ENCODE results near the gene HYAL1. TPM values are rescaled to one million over a fixed set of nuclear protein-coding genes. Genes with fewer than 3 reads are reported as not detected.
"Not testable (repeated sequence)": the region's sequence is repeated elsewhere in the genome, so short reads cannot be mapped to it uniquely, and the experiment has no call there.

HYAL1 gene
- total and polyA plus RNA-seq, 2 experiments from 2014 or later: 3.3 to 5.0 TPM

DNA sequence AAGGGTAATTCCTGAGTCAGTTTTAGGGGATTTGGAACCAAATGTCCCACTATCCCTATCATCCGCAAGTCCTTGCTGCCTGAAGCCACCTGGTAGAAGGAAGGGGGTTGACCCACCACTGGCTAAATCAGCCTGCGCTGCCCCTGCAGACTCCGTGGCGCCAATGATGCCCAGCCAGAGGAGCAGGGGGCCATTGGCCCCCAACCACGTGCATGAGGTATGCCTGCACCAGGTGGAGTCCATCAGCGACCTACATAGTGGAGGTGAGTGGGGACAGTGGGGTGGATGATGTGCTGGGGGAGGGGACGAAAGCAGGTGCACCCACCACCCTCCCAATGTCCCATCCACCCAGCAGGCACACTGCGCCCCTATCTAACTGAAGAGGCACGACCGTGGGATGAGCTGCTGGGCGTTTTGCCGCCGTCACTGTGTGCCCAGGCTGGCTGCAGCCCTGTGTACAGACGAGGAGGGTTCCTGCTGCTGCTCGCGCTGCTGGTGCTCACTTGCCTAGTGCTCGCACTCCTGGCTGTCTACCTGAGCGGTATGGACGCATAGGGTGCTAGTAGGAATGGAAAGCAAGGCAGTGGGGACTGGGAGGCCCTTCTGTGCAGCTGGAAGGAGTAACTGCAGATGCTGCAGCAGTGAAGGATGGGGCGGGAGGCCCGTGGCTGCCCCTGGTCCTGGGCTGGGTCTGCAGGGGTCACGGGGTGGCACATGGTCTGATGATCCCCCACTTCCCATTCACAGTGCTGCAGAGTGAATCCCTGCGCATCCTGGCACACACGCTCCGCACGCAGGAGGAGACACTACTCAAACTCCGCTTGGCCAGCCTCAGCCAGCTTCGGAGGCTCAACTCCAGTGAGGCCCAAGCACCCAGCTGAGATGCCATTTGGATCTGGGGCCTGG lies 16.8 kb downstream of the HYAL1 start:
- H3K27ac ChIP-seq: peak overlapping the region; percentile 85
- TF ChIP-seq, protein P1, sequence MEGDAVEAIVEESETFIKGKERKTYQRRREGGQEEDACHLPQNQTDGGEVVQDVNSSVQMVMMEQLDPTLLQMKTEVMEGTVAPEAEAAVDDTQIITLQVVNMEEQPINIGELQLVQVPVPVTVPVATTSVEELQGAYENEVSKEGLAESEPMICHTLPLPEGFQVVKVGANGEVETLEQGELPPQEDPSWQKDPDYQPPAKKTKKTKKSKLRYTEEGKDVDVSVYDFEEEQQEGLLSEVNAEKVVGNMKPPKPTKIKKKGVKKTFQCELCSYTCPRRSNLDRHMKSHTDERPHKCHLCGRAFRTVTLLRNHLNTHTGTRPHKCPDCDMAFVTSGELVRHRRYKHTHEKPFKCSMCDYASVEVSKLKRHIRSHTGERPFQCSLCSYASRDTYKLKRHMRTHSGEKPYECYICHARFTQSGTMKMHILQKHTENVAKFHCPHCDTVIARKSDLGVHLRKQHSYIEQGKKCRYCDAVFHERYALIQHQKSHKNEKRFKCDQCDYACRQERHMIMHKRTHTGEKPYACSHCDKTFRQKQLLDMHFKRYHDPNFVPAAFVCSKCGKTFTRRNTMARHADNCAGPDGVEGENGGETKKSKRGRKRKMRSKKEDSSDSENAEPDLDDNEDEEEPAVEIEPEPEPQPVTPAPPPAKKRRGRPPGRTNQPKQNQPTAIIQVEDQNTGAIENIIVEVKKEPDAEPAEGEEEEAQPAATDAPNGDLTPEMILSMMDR (IDR thresholded peaks at IDR 0.05; ENCODE audit: low read depth, low read length): no peak
- H3K27me3 ChIP-seq: no peaks in the 10 kb centered on the region
- H3K9me3 ChIP-seq (ENCODE audit: low read depth): no peaks in the 10 kb centered on the region
- H3K4me3 ChIP-seq: no peak overlapping the region
- H3K4me1 ChIP-seq (ENCODE audit: low read depth): peaks cover 3% of the 10 kb centered on the region
- DNase-seq (ENCODE audit: low read depth in 1 of 2, low spot score in 1 of 2): no peak
- no peaks in the 10 kb centered on the region for H3K36me3 ChIP-seq

DNA sequence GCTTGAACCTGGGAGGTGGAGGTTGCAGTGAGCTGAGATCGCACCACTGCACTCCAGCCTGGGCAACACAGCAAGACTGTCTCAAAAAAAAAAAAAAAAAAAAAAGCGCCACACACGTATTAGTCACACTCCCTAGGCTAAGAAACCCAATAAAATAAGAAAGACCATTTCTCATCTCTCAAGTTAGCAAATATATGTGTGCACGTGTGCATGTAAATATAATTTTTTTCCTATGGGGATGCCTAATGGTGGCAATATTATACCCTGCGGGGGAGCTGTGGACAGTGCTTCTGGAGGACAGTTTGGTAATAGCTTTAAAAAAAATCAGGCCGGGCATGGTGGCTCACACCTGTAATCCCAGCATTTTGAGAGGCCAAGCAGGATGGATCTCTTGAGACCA lies 19.3 kb downstream of the HYAL1 start:
- H3K27ac ChIP-seq; H3K27me3 ChIP-seq; H3K9me3 ChIP-seq (ENCODE audit: low read depth); DNase-seq (ENCODE audit: low read depth in 1 of 2, low spot score in 1 of 2); H3K4me1 ChIP-seq (ENCODE audit: low read depth); H3K4me3 ChIP-seq; H3K36me3 ChIP-seq: not testable (repeated sequence)

DNA sequence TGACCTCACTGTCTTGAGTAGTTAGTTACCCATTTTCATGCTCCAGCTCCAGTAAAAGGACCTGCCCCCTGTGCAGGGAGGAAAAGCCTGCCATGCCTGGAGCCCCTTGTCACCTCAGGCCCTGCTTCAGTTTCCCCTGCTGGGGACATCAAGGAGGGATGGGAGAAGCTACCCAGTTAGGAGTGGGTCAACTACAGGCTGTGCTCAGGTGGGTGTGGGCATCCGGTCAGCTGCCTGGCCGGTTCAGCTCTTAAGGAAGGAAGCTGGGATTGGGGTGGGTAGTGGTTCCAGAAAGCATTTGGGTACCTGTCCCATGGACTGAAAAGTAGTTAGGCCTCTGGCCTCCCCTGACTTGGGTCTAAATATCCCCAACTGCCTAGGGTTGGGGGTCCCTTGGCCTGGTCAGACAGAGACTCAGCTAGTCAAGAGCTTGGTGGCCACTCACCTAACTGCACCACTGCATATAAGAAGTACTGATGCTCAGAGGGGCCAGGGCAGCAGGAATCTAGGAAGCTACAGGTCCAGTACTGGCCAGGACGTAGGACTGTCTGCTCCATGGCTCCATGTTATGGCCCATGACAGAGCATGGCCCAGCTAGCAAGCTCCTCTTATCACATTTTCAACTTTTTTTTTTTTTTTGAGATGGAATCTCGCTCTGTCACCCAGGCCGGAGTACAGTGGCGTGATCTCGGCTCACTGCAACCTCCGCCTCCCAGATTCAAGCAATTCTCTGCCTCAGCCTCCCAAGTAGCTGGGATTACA lies 23.9 kb downstream of the HYAL1 start:
- Histone ChIP-seq H3K27ac (peak overlapping the region; percentile 76), H3K4me3 (no peak overlapping the region)
- TF ChIP-seq, protein P1 (IDR thresholded peaks at IDR 0.05; ENCODE audit: low read depth, low read length): no peak

DNA sequence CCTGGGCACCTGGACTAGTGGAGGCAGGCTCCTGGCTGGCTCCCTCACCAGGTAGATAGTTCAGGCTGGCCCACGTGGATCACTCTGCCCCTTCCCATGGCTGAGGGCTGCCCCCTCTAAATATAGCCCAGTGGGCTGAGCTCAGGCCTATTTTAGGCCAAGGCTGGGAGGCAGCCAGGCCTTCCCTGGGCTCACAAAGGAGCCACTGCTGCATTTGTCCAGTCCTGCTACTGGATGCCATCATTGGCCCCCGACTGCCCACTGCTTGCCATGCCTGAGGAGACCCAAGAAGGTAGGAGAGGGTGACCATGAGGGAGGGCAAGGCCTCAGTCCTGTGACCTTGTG lies 24.5 kb downstream of the HYAL1 start, which contains the start of gene LSMEM2:
Gene LSMEM2, plus strand, starts transcription at position 208 of the 345 bp plus-strand sequence. Its CDS starts 27 bp downstream, at position 235.
- Histone ChIP-seq H3K36me3 (no peaks in the 10 kb centered on the region), H3K9me3 (ENCODE audit: low read depth) (no peaks in the 10 kb centered on the region), H3K4me3 (no peak within 1 kb of the TSS), H3K27me3 (peaks cover 26% of the 10 kb centered on the region), H3K27ac (peak within 1 kb of the TSS; percentile 76), H3K4me1 (ENCODE audit: low read depth) (peaks cover 14% of the 10 kb centered on the region)
- TF ChIP-seq, protein P1 (IDR thresholded peaks at IDR 0.05; ENCODE audit: low read depth, low read length): no peak
- peak in 1 of 2 donors; percentile 61 for DNase-seq (ENCODE audit: low read depth in 1 of 2, low spot score in 1 of 2)

More for the DNA sequence above, 23.9 kb downstream of the HYAL1 start:
- Histone ChIP-seq H3K9me3 (ENCODE audit: low read depth) (no peaks in the 10 kb centered on the region), H3K27me3 (peaks cover 22% of the 10 kb centered on the region), H3K36me3 (no peaks in the 10 kb centered on the region), H3K4me1 (ENCODE audit: low read depth) (peaks cover 14% of the 10 kb centered on the region)
- DNase-seq (ENCODE audit: low read depth in 1 of 2, low spot score in 1 of 2): no peak

DNA sequence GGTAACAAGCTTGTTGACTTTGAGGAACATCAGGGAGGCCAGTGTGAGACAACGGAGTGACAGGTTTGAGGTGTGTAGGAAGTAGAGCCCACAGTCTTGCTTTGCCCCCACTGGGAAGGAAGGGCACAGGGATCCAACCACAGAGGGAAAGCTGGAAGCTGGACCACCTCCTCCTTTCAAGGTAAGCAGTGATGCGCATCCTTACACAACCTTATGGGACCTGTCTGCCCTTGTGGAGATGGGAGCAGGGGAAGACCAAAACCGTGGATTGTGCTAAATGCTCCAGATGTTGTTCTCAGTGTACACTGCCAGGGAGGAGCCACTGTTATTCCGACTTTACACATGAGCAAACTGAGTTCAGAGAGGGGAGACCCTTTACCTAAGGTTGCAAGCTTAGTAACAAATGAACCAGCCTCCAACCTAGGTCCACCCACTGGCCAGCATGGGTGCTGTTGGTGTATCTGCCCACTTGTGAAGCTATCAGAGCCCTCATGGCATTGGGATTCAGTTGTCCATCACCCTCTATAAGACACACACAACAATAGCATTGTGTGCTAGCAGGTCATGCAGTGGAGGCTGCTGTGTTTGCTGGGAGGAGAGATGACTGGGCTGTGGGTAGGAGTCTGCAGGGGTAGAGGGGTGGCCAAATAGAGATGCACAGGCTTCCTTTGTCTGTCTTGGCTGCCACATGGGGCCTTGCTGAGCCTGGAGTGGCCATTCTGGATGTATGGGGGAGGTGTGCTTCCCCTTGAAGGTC lies 25.1 kb downstream of the HYAL1 start:
- Histone ChIP-seq H3K4me1 (ENCODE audit: low read depth) (peaks cover 14% of the 10 kb centered on the region), H3K9me3 (ENCODE audit: low read depth) (no peaks in the 10 kb centered on the region), H3K36me3 (no peaks in the 10 kb centered on the region), H3K27ac (peak overlapping the region; percentile 76), H3K4me3 (no peak overlapping the region), H3K27me3 (peaks cover 32% of the 10 kb centered on the region)
- no peak for DNase-seq (ENCODE audit: low read depth in 1 of 2, low spot score in 1 of 2)
- TF ChIP-seq, protein P1 (IDR thresholded peaks at IDR 0.05; ENCODE audit: low read depth, low read length): no peak

Measured in cardiac muscle cell (in vitro differentiated cells and primary cell).